Lower leg skin (tissue), 3 donors: ENCODE data around the gene NUP62.
"Not testable (repeated sequence)": the region's sequence is repeated elsewhere in the genome, so short reads cannot be mapped to it uniquely, and the experiment has no call there.

Source experiments
- CTCF ChIP-seq, 3 donors: fragments of 450-650 bp; IDR thresholded peaks; one replicate each; pipeline ENCODE4 v1.5.1; 2016; ENCODE audit warnings: antibody characterized with exemption in 3 of 3, mild to moderate bottlenecking in 3 of 3, moderate library complexity in 2 of 3
- POLR2A ChIP-seq, 2 donors: fragments of 450-650 bp; IDR thresholded peaks; one replicate each; pipeline ENCODE4 v1.6.1; 2016 to 2017; ENCODE audit warnings: antibody characterized with exemption in 2 of 2, mild to moderate bottlenecking in 1 of 2, moderate library complexity in 1 of 2

- not testable (repeated sequence) for TF ChIP-seq CTCF, POLR2A (IDR thresholded peaks at IDR 0.05)
Observed at GRCh38 chr19:49969355-49969754, 40.1 kb upstream of the NUP62 start.
